ENCODE results near the gene SSC5D. TPM values are rescaled to one million over a fixed set of nuclear protein-coding genes. Genes with fewer than 3 reads are reported as not detected.
"Not testable (repeated sequence)": the region's sequence is repeated elsewhere in the genome, so short reads cannot be mapped to it uniquely, and the experiment has no call there.

SSC5D gene
- total RNA-seq, 2 experiments from 2014 or later, result 0.15 to 0.18 TPM

DNA sequence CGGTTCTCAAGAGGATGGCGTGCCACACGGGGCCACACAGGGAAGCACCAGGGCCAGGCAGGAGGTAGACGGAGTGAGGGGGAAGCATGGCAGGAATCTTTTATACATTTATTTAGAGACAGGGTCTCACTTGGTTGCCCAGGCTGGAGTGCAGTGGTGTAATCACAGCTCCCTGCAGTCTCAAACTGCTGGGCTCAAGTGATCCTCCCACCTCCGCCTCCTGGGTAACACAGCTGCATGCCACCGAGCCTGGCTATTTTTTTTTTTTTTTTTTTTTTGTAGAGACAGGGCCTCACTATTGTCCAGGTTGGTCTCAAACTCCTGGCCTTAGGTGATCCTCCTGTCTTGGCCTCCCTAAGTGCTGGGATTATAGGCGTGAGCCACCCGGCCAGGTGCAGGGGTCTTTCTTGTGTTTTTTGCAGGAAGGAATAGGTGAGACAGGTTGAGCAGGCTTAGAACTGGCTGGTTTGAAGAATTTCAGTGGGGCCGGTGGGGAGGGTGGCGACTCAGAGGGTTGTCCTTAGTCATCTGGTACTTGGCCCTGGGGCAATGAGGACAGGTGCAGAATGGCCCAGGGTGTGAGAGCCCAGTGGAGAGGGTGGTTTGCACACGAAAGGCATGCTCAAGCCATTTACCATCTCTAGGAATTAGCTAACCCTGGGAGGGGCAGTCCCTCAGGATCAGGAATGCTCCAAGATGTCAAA, 7.6 kb downstream of the SSC5D start:
- H3K27ac Mint-ChIP-seq, result no peak overlapping the region
- H3K4me3 Mint-ChIP-seq, result no peak overlapping the region
- no peak for DNase-seq
- CTCF ChIA-PET, result interaction anchor here (1.2 kb wide), 1 partner anchor 8 kb away, joined by 6 read pairs; no protein-coding TSS in a partner anchor
- peaks cover 4% of the 10 kb centered on the region for H3K27me3 Mint-ChIP-seq
- H3K9me3 Mint-ChIP-seq, result no peaks in the 10 kb centered on the region
- POLR2A ChIA-PET, result no interaction called here
- H3K4me1 Mint-ChIP-seq, result peaks cover 3% of the 10 kb centered on the region
- no peaks in the 10 kb centered on the region for H3K36me3 Mint-ChIP-seq (ENCODE audit: low read depth)

GRCh38 chr19:55496820-55497219, 8.6 kb downstream of the SSC5D start:
- DNase-seq; H3K27ac Mint-ChIP-seq; H3K4me1 Mint-ChIP-seq; H3K36me3 Mint-ChIP-seq (ENCODE audit: low read depth); H3K27me3 Mint-ChIP-seq; H3K4me3 Mint-ChIP-seq; H3K9me3 Mint-ChIP-seq; POLR2A ChIA-PET: not testable (repeated sequence)
- CTCF ChIA-PET, result interaction anchor here (1.6 kb wide), 1 partner anchor 11 kb away, joined by 3 read pairs; no protein-coding TSS in a partner anchor

DNA sequence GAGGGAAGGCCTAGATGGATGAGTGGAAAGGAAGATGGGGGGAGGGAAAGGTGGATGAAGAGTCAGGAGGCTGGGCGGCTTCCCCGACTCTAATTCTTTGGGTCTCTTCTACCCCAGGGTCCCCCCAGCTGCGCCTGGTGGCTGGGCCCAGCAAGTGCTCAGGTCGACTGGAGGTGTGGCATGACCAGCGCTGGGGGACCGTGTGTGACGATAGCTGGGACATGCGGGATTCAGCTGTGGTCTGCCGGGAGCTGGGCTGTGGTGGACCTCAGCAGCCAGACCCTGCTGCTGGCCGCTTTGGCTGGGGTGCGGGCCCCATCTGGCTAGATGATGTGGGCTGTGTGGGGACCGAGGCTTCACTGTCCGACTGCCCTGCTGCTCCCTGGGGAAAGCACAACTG, 9.5 kb downstream of the SSC5D start:
- H3K27ac Mint-ChIP-seq, result no peak overlapping the region
- no peak for DNase-seq
- POLR2A ChIA-PET, result interaction anchor here (0.8 kb wide), 1 partner anchor 101 kb away, joined by 3 read pairs; the partner anchor contains the start of gene FIZ1
- CTCF ChIA-PET, result interaction anchor here (1.0 to 1.6 kb wide), 3 partner anchors 10 to 109 kb away, joined by 3 read pairs; partner anchors contain the start of gene ZNF628
- peaks cover 4% of the 10 kb centered on the region for H3K27me3 Mint-ChIP-seq
- no peaks in the 10 kb centered on the region for H3K9me3 Mint-ChIP-seq
- peaks cover 13% of the 10 kb centered on the region for H3K4me1 Mint-ChIP-seq
- no peak overlapping the region for H3K4me3 Mint-ChIP-seq
- H3K36me3 Mint-ChIP-seq (ENCODE audit: low read depth), result peaks cover 4% of the 10 kb centered on the region

- POLR2A ChIA-PET, result interaction anchor here (0.8 to 1.4 kb wide), 2 partner anchors 22 to 101 kb away, joined by 3 to 5 read pairs; partner anchors contain the start of genes FIZ1 and ZNF628
- CTCF ChIA-PET, result interaction anchor here (0.8 to 1.6 kb wide), 5 partner anchors 10 to 357 kb away, joined by 3 to 4 read pairs (median 3); partner anchors contain the start of gene ZNF628
- H3K4me3 Mint-ChIP-seq, result no peak overlapping the region
- H3K9me3 Mint-ChIP-seq, result peaks cover 3% of the 10 kb centered on the region
- H3K27me3 Mint-ChIP-seq, result peaks cover 1% of the 10 kb centered on the region
- H3K36me3 Mint-ChIP-seq (ENCODE audit: low read depth), result peaks cover 8% of the 10 kb centered on the region
- DNase-seq, result no peak
- H3K27ac Mint-ChIP-seq, result no peak overlapping the region
- H3K4me1 Mint-ChIP-seq, result peaks cover 17% of the 10 kb centered on the region
Observed at GRCh38 chr19:55498246-55498840, 10.1 kb downstream of the SSC5D start.

GRCh38 chr19:55500368-55500952, 12.2 kb downstream of the SSC5D start:
- Mint-ChIP-seq H3K9me3 (peaks cover 3% of the 10 kb centered on the region), H3K36me3 (ENCODE audit: low read depth) (peaks cover 12% of the 10 kb centered on the region), H3K27ac (no peak overlapping the region), H3K4me1 (peaks cover 25% of the 10 kb centered on the region), H3K27me3 (peaks cover 3% of the 10 kb centered on the region), H3K4me3 (no peak overlapping the region)
- ChIA-PET POLR2A (no interaction called here), CTCF (no interaction called here)
- DNase-seq, result no peak

GRCh38 chr19:55502197-55502952, 14.1 kb downstream of the SSC5D start:
- ChIA-PET POLR2A (no interaction called here), CTCF (interaction anchor here (1.3 kb wide), 1 partner anchor 34 kb away, joined by 4 read pairs; no protein-coding TSS in a partner anchor)
- peaks cover 3% of the 10 kb centered on the region for H3K9me3 Mint-ChIP-seq
- peaks cover 4% of the 10 kb centered on the region for H3K27me3 Mint-ChIP-seq
- peaks cover 25% of the 10 kb centered on the region for H3K4me1 Mint-ChIP-seq
- H3K36me3 Mint-ChIP-seq (ENCODE audit: low read depth), result peaks cover 12% of the 10 kb centered on the region
- H3K4me3 Mint-ChIP-seq, result no peak overlapping the region
- no peak for DNase-seq
- H3K27ac Mint-ChIP-seq, result no peak overlapping the region

- H3K4me1 Mint-ChIP-seq, result peaks cover 28% of the 10 kb centered on the region
- H3K4me3 Mint-ChIP-seq, result peak overlapping the region; percentile 72
Observed at GRCh38 chr19:55503157-55503501, 14.9 kb downstream of the SSC5D start.

DNA sequence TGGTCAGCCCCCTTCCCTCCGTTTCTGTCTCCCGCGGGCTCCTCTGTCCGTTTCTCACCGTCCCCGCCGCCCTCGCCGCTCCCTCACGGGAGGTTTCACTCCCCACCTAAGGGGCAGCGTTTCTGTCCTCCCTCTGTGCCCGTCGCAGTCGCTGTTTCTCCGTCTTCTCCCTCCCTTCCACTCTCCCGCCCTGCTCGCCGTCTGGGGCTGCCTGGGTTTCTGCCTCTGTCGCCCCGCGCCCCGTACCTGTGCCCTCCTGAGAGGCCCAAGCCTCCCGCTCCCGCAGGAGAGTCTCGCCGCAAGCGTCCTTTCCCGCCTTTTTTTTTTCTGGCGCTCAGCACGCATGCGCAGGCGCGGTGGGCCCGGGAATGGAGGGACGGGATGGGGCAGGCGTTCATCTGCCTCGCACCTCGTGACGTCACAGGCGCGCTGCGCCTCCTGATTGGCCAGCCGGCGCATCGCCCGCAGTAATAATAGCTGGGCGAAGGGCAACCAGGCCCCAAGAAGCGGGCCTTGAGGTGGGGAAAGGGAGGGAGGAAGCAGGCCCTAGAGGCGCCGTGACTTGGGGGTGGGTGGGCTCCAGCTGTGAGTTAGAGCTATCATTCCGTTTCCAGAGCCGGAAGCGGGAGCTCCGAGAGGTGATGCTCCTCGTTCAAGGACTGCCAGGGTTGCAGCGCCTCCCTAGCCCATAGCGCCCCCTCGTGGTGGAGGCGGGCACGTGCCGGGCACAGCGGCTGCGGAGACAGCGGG, 15.4 kb downstream of the SSC5D start:
- peak overlapping the region; percentile 64 for H3K27ac Mint-ChIP-seq

More at GRCh38 chr19:55503157-55503501, 14.9 kb downstream of the SSC5D start:
- H3K9me3 Mint-ChIP-seq, result peaks cover 3% of the 10 kb centered on the region
- peaks cover 12% of the 10 kb centered on the region for H3K36me3 Mint-ChIP-seq (ENCODE audit: low read depth)
- H3K27me3 Mint-ChIP-seq, result peaks cover 10% of the 10 kb centered on the region
- no peak for DNase-seq
- CTCF ChIA-PET, result interaction anchor here (0.7 to 2.9 kb wide), 35 partner anchors 8 to 415 kb away, joined by 3 to 63 read pairs (median 6); partner anchors contain the start of genes DNAAF3, ISOC2, NAT14 and SYT5
- POLR2A ChIA-PET, result interaction anchor here (1.2 to 1.3 kb wide), 3 partner anchors 26 to 122 kb away, joined by 4 to 8 read pairs (median 4); partner anchors contain the start of genes FIZ1, ZNF628 and ZNF784
- H3K27ac Mint-ChIP-seq, result no peak overlapping the region

GRCh38 chr19:55504252-55504603, 16.0 kb downstream of the SSC5D start:
- peaks cover 3% of the 10 kb centered on the region for H3K9me3 Mint-ChIP-seq
- no peak overlapping the region for H3K27ac Mint-ChIP-seq
- H3K36me3 Mint-ChIP-seq (ENCODE audit: low read depth), result peaks cover 12% of the 10 kb centered on the region
- ChIA-PET POLR2A (interaction anchor here (0.7 to 1.3 kb wide), 11 partner anchors 11 to 150 kb away, joined by 3 to 8 read pairs (median 4); partner anchors contain the start of genes FIZ1, NAT14, ZNF628 and ZNF784), CTCF (interaction anchor here (0.6 to 2.9 kb wide), 55 partner anchors 8 to 623 kb away, joined by 3 to 63 read pairs (median 5); partner anchors contain the start of genes DNAAF3, FIZ1, HSPBP1 and ISOC2)
- peak overlapping the region; percentile 72 for H3K4me3 Mint-ChIP-seq
- no peak for DNase-seq
- H3K4me1 Mint-ChIP-seq, result peaks cover 28% of the 10 kb centered on the region
- peaks cover 15% of the 10 kb centered on the region for H3K27me3 Mint-ChIP-seq

More for the DNA sequence above, 15.4 kb downstream of the SSC5D start:
- Mint-ChIP-seq H3K4me1 (peaks cover 28% of the 10 kb centered on the region), H3K4me3 (peak overlapping the region; percentile 72), H3K36me3 (ENCODE audit: low read depth) (peaks cover 12% of the 10 kb centered on the region), H3K27me3 (peaks cover 10% of the 10 kb centered on the region), H3K9me3 (peaks cover 3% of the 10 kb centered on the region)
- peak; percentile 93 for DNase-seq
- ChIA-PET CTCF (interaction anchor here (0.7 to 2.9 kb wide), 56 partner anchors 9 to 622 kb away, joined by 3 to 63 read pairs (median 5); partner anchors contain the start of genes DNAAF3, FIZ1, HSPBP1 and ISOC2), POLR2A (interaction anchor here (0.7 to 1.3 kb wide), 11 partner anchors 11 to 151 kb away, joined by 3 to 8 read pairs (median 4); partner anchors contain the start of genes FIZ1, NAT14, ZNF628 and ZNF784)

- Mint-ChIP-seq H3K9me3 (peaks cover 3% of the 10 kb centered on the region), H3K4me1 (peaks cover 25% of the 10 kb centered on the region), H3K27ac (no peak overlapping the region), H3K27me3 (peaks cover 16% of the 10 kb centered on the region), H3K36me3 (ENCODE audit: low read depth) (peaks cover 12% of the 10 kb centered on the region), H3K4me3 (no peak overlapping the region)
- ChIA-PET POLR2A (interaction anchor here (0.6 kb wide), 1 partner anchor 246 kb away, joined by 3 read pairs; no protein-coding TSS in a partner anchor), CTCF (interaction anchor here (0.6 to 2.9 kb wide), 17 partner anchors 9 to 364 kb away, joined by 3 to 63 read pairs (median 8); partner anchors contain the start of genes DNAAF3, ISOC2, NAT14 and ZNF628)
- no peak for DNase-seq
Observed at GRCh38 chr19:55504981-55505380, 16.7 kb downstream of the SSC5D start.

DNA sequence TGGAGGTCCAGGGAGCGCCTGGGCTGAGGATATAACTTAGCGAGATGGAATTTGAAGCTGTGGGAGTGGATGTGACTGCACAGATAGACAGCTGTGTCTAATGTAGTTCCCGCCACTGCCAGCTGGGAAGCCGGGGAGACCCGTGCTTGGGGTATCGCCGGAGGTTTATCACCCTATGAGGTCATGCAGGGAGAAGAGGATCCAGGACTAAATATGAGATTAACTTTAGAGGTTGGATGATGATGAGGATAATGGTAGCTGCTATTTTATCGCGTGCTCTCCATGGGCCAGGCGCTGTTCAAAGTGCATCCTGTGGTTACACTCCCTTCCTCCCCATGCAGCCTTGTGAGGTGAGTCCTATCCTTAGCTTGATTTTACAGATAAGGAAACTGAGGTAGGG, 19.9 kb downstream of the SSC5D start:
- no peak for DNase-seq
- peaks cover 14% of the 10 kb centered on the region for H3K4me1 Mint-ChIP-seq
- CTCF ChIA-PET, result interaction anchor here (1.5 to 1.9 kb wide), 3 partner anchors 10 to 367 kb away, joined by 3 to 4 read pairs (median 4); no protein-coding TSS in a partner anchor
- no peak overlapping the region for H3K27ac Mint-ChIP-seq
- peaks cover 6% of the 10 kb centered on the region for H3K36me3 Mint-ChIP-seq (ENCODE audit: low read depth)
- peaks cover 28% of the 10 kb centered on the region for H3K27me3 Mint-ChIP-seq
- H3K4me3 Mint-ChIP-seq, result no peak overlapping the region
- POLR2A ChIA-PET, result interaction anchor here (0.6 to 0.7 kb wide), 2 partner anchors 51 to 116 kb away, joined by 3 read pairs; partner anchors contain the start of gene ZNF784
- peaks cover 2% of the 10 kb centered on the region for H3K9me3 Mint-ChIP-seq
